ENCODE measurements around the gene MRPL20.
A peak's percentile ranks its signal among the peaks of the same experiment; 100 is the strongest.
"Not testable (repeated sequence)": the region's sequence is repeated elsewhere in the genome, so short reads cannot be mapped to it uniquely, and the experiment has no call there.

MRPL20 gene

GRCh38 chr1:1437033-1437903, 30.2 kb upstream of the MRPL20 start:
- DNase-seq: no peak

- DNase-seq: no peak
Measured at GRCh38 chr1:1436630-1437032, 29.5 kb upstream of the MRPL20 start.

- DNase-seq: no peak
Measured at GRCh38 chr1:1435911-1436629, 29.0 kb upstream of the MRPL20 start.

GRCh38 chr1:1435106-1435903, 28.2 kb upstream of the MRPL20 start, which contains the start of gene VWA1:
TSS of gene VWA1 (plus strand) at chr1:1435690. CDS start at chr1:1435749, 59 bp downstream.
- peak; percentile 67 for DNase-seq

- no peak for DNase-seq
Measured at GRCh38 chr1:1434824-1435105, 27.7 kb upstream of the MRPL20 start.

GRCh38 chr1:1434131-1434823, 27.2 kb upstream of the MRPL20 start:
- DNase-seq: no peak

- DNase-seq: no peak
Measured at GRCh38 chr1:1433804-1434130, 26.7 kb upstream of the MRPL20 start.

- no peak for DNase-seq
Measured at GRCh38 chr1:1432951-1433803, 26.1 kb upstream of the MRPL20 start.

- DNase-seq: no peak
Measured at GRCh38 chr1:1432274-1432950, 25.3 kb upstream of the MRPL20 start.

- DNase-seq: no peak
Measured at GRCh38 chr1:1431845-1432273, 24.8 kb upstream of the MRPL20 start.

- no peak for DNase-seq
Measured at GRCh38 chr1:1430992-1431844, 24.1 kb upstream of the MRPL20 start.

- no peak for DNase-seq
Measured at GRCh38 chr1:1430114-1430982, 23.3 kb upstream of the MRPL20 start.

GRCh38 chr1:1429671-1430073, 22.6 kb upstream of the MRPL20 start:
- DNase-seq: no peak

- DNase-seq: not testable (repeated sequence)
Measured at GRCh38 chr1:1428967-1429366, 21.9 kb upstream of the MRPL20 start.

GRCh38 chr1:1428174-1428573, 21.1 kb upstream of the MRPL20 start:
- no peak for DNase-seq

- DNase-seq: no peak
Measured at GRCh38 chr1:1427820-1428148, 20.7 kb upstream of the MRPL20 start.

- no peak for DNase-seq
Measured at GRCh38 chr1:1427106-1427819, 20.2 kb upstream of the MRPL20 start.

- no peak for DNase-seq
Measured at GRCh38 chr1:1426496-1427105, 19.5 kb upstream of the MRPL20 start.

Measured in CD4-positive, alpha-beta T cell treated with Interleukin-10 for 1 hour (primary cell).